Measurements from ENCODE around the gene LRRC34.

Gene LRRC34

GRCh38 chr3:169759256-169759655 is 53.4 kb downstream of the LRRC34 start:
- Histone ChIP-seq H3K27ac (peak overlapping the region; percentile 13), H3K27me3 (replicated peaks) (no peaks in the 10 kb centered on the region), H3K4me3 (ENCODE audit: low read depth, low read length) (no peak overlapping the region), H3K36me3 (replicated peaks) (no peaks in the 10 kb centered on the region)
- in situ Hi-C loops (cut with HindIII; ENCODE audit: low pct_ligation_motif_present, low sequenced_read_pairs), result no loop called here
- no peak for TF ChIP-seq CTCF (IDR thresholded peaks at IDR 0.05; ENCODE audit: low read depth, low read length, missing control alignments)
- peak; percentile 43 for DNase-seq

- no peak for DNase-seq
- H3K4me3 ChIP-seq (ENCODE audit: low read depth, low read length), result no peak overlapping the region
- TF ChIP-seq CTCF (IDR thresholded peaks at IDR 0.05; ENCODE audit: low read depth, low read length, missing control alignments), result no peak
- no peak overlapping the region for H3K27ac ChIP-seq
- in situ Hi-C loops (cut with HindIII; ENCODE audit: low pct_ligation_motif_present, low sequenced_read_pairs), result no loop called here
- H3K27me3 ChIP-seq (replicated peaks), result no peaks in the 10 kb centered on the region
- H3K36me3 ChIP-seq (replicated peaks), result no peaks in the 10 kb centered on the region
Measured at GRCh38 chr3:169758359-169758994, 54.2 kb downstream of the LRRC34 start.

GRCh38 chr3:169755488-169755887 is 57.2 kb downstream of the LRRC34 start:
- Histone ChIP-seq H3K4me3 (ENCODE audit: low read depth, low read length) (no peak overlapping the region), H3K36me3 (replicated peaks) (no peaks in the 10 kb centered on the region), H3K27me3 (replicated peaks) (no peaks in the 10 kb centered on the region), H3K27ac (no peak overlapping the region)
- no peak for DNase-seq
- no peak for TF ChIP-seq CTCF (IDR thresholded peaks at IDR 0.05; ENCODE audit: low read depth, low read length, missing control alignments)
- in situ Hi-C loops (cut with HindIII; ENCODE audit: low pct_ligation_motif_present, low sequenced_read_pairs), result no loop called here

- Histone ChIP-seq H3K4me3 (ENCODE audit: low read depth, low read length) (no peak overlapping the region), H3K36me3 (replicated peaks) (no peaks in the 10 kb centered on the region), H3K27ac (no peak overlapping the region), H3K27me3 (replicated peaks) (no peaks in the 10 kb centered on the region)
- in situ Hi-C loops (cut with HindIII; ENCODE audit: low pct_ligation_motif_present, low sequenced_read_pairs), result no loop called here
- no peak for TF ChIP-seq CTCF (IDR thresholded peaks at IDR 0.05; ENCODE audit: low read depth, low read length, missing control alignments)
- no peak for DNase-seq
Measured at GRCh38 chr3:169754711-169755110, 58.0 kb downstream of the LRRC34 start.

GRCh38 chr3:169751875-169752274 is 60.8 kb downstream of the LRRC34 start:
- no peak overlapping the region for H3K4me3 ChIP-seq (ENCODE audit: low read depth, low read length)
- TF ChIP-seq CTCF (IDR thresholded peaks at IDR 0.05; ENCODE audit: low read depth, low read length, missing control alignments), result no peak
- in situ Hi-C loops (cut with HindIII; ENCODE audit: low pct_ligation_motif_present, low sequenced_read_pairs), result no loop called here
- H3K27me3 ChIP-seq (replicated peaks), result no peaks in the 10 kb centered on the region
- no peaks in the 10 kb centered on the region for H3K36me3 ChIP-seq (replicated peaks)
- no peak overlapping the region for H3K27ac ChIP-seq
- no peak for DNase-seq

- Histone ChIP-seq H3K27ac (no peak overlapping the region), H3K4me3 (ENCODE audit: low read depth, low read length) (no peak overlapping the region), H3K36me3 (replicated peaks) (no peaks in the 10 kb centered on the region), H3K27me3 (replicated peaks) (no peaks in the 10 kb centered on the region)
- TF ChIP-seq CTCF (IDR thresholded peaks at IDR 0.05; ENCODE audit: low read depth, low read length, missing control alignments), result no peak
- DNase-seq, result no peak
- in situ Hi-C loops (cut with HindIII; ENCODE audit: low pct_ligation_motif_present, low sequenced_read_pairs), result no loop called here
Measured at GRCh38 chr3:169750665-169751064, 62.0 kb downstream of the LRRC34 start.
